ENCODE measurements around the gene SLC6A1. TPM values are rescaled to one million over a fixed set of nuclear protein-coding genes. Genes with fewer than 3 reads are reported as not detected.

SLC6A1 gene
- total RNA-seq, 1 donor from 2014 or later, result 4.0 TPM

- DNase-seq (ENCODE audit: low spot score), result no peak
These were observed 1.1 kb downstream of the SLC6A1 start for GRCh38 chr3:10993729-10994065.

GRCh38 chr3:10994306-10994705 lies 1.8 kb downstream of the SLC6A1 start:
- DNase-seq (ENCODE audit: low spot score), result no peak

- DNase-seq (ENCODE audit: low spot score), result no peak
These were observed 3.3 kb downstream of the SLC6A1 start for GRCh38 chr3:10995871-10996270.

- no peak for DNase-seq (ENCODE audit: low spot score)
These were observed 3.9 kb downstream of the SLC6A1 start for GRCh38 chr3:10996345-10997013.

- DNase-seq (ENCODE audit: low spot score), result no peak
These were observed 4.6 kb downstream of the SLC6A1 start for GRCh38 chr3:10997196-10997595.

GRCh38 chr3:10998542-10998941 lies 6.0 kb downstream of the SLC6A1 start:
- no peak for DNase-seq (ENCODE audit: low spot score)

- no peak for DNase-seq (ENCODE audit: low spot score)
These were observed 6.9 kb downstream of the SLC6A1 start for GRCh38 chr3:10999221-11000107.

GRCh38 chr3:11000528-11000927 lies 8.0 kb downstream of the SLC6A1 start:
- DNase-seq (ENCODE audit: low spot score), result no peak

- DNase-seq (ENCODE audit: low spot score), result no peak
These were observed 8.6 kb downstream of the SLC6A1 start for GRCh38 chr3:11001020-11001657.

GRCh38 chr3:11001658-11002021 lies 9.1 kb downstream of the SLC6A1 start:
- DNase-seq (ENCODE audit: low spot score), result no peak

GRCh38 chr3:11002371-11002807 lies 9.8 kb downstream of the SLC6A1 start:
- no peak for DNase-seq (ENCODE audit: low spot score)

- no peak for DNase-seq (ENCODE audit: low spot score)
These were observed 12.0 kb downstream of the SLC6A1 start for GRCh38 chr3:11004563-11004962.

- DNase-seq (ENCODE audit: low spot score), result no peak
These were observed 13.2 kb downstream of the SLC6A1 start for GRCh38 chr3:11005686-11006256.

GRCh38 chr3:11006986-11007933 lies 14.7 kb downstream of the SLC6A1 start:
- no peak for DNase-seq (ENCODE audit: low spot score)

GRCh38 chr3:11009898-11010297 lies 17.4 kb downstream of the SLC6A1 start:
- DNase-seq (ENCODE audit: low spot score), result no peak

GRCh38 chr3:11010426-11011165 lies 18.0 kb downstream of the SLC6A1 start:
- DNase-seq (ENCODE audit: low spot score), result no peak

GRCh38 chr3:11014253-11014652 lies 21.7 kb downstream of the SLC6A1 start:
- DNase-seq (ENCODE audit: low spot score), result no peak

- no peak for DNase-seq (ENCODE audit: low spot score)
These were observed 22.2 kb downstream of the SLC6A1 start for GRCh38 chr3:11014752-11015151.

- no peak for DNase-seq (ENCODE audit: low spot score)
These were observed 22.8 kb downstream of the SLC6A1 start for GRCh38 chr3:11015369-11015768.

GRCh38 chr3:11016727-11017126 lies 24.2 kb downstream of the SLC6A1 start:
- no peak for DNase-seq (ENCODE audit: low spot score)
